WERI-Rb-1 (cell line): ENCODE measurements around the gene SART3.
"Not testable (repeated sequence)": the region's sequence is repeated elsewhere in the genome, so short reads cannot be mapped to it uniquely, and the experiment has no call there.

ENCODE experiments used
- DNase-seq: peaks from one replicate; pipeline ENCODE4 v3.0.0-alpha.2; 2020
- H3K27ac ChIP-seq: fragments of 250-450 bp; sonication (Bioruptor Pico); 2 replicates; pipeline ENCODE4 v1.5.1; 2020; ENCODE audit warnings: mild to moderate bottlenecking, moderate library complexity
- H3K27me3 ChIP-seq: fragments of 250-450 bp; sonication (Bioruptor Pico); 2 replicates; pipeline ENCODE4 v1.5.1; 2021; ENCODE audit warnings: mild to moderate bottlenecking, low read depth, moderate library complexity; ENCODE audit not compliant: insufficient read depth, severe bottlenecking
- H3K36me3 ChIP-seq: fragments of 250-450 bp; sonication (Bioruptor Pico); 2 replicates; pipeline ENCODE4 v1.5.1; 2020; ENCODE audit warnings: mild to moderate bottlenecking, moderate library complexity
- H3K4me3 ChIP-seq: 2 replicates; pipeline ENCODE4 v1.5.1; 2011; ENCODE audit warnings: low read depth, mild to moderate bottlenecking, control low read depth, low read length
- H3K9me3 ChIP-seq: fragments of 250-450 bp; sonication (Bioruptor Pico); 2 replicates; pipeline ENCODE4 v1.5.1; 2021; ENCODE audit warnings: mild to moderate bottlenecking, moderate library complexity; ENCODE audit not compliant: severe bottlenecking
- TF ChIP-seq, protein P1 (sequence below): IDR thresholded peaks from 2 replicates; pipeline ENCODE4 v1.5.1; 2011; ENCODE audit warnings: low read depth, mild to moderate bottlenecking, control low read depth, inconsistent platforms, low read length

SART3 gene

DNA sequence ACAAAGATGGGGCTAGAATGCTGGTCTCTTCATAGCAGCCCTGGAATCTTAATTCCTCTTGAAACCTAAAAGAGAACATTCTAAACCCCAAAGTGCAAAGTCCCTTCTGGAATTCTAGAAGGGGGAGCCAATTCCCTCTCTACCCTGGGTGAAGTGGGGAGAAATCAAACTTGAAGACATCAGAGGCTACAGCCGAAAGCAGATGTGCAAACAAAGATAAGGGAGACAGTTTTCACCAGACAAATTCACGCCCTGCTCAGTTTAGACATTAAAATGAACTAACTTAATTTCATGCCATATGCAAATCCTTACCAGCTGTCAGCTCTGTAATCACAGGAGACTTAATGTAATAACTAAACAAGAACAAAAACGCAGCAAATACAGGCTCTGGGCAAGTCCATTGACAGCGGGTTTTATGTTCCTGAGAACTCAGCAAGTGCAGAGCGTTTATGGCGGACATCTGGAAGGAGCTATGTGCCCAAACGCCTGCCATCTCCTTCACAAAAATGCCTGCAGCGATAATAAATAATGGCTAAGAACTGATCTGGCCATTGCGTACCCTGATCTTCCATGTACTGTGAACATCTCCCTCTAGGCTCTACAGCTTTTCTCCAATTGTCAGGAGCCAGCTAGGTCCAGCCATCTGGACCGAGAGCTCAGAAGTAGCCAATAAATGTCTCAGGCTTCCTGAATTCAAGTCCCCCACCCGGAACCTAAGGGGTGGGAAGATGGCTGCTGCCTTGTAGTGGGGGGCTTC is 65.0 kb downstream of the SART3 start:
- DNase-seq, result no peak
- TF ChIP-seq, protein P1, sequence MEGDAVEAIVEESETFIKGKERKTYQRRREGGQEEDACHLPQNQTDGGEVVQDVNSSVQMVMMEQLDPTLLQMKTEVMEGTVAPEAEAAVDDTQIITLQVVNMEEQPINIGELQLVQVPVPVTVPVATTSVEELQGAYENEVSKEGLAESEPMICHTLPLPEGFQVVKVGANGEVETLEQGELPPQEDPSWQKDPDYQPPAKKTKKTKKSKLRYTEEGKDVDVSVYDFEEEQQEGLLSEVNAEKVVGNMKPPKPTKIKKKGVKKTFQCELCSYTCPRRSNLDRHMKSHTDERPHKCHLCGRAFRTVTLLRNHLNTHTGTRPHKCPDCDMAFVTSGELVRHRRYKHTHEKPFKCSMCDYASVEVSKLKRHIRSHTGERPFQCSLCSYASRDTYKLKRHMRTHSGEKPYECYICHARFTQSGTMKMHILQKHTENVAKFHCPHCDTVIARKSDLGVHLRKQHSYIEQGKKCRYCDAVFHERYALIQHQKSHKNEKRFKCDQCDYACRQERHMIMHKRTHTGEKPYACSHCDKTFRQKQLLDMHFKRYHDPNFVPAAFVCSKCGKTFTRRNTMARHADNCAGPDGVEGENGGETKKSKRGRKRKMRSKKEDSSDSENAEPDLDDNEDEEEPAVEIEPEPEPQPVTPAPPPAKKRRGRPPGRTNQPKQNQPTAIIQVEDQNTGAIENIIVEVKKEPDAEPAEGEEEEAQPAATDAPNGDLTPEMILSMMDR, result no peak
- H3K27ac ChIP-seq, result no peak overlapping the region
- no peak overlapping the region for H3K4me3 ChIP-seq
- H3K36me3 ChIP-seq, result no peaks in the 10 kb centered on the region
- no peaks in the 10 kb centered on the region for H3K9me3 ChIP-seq
- peaks cover 31% of the 10 kb centered on the region for H3K27me3 ChIP-seq

DNA sequence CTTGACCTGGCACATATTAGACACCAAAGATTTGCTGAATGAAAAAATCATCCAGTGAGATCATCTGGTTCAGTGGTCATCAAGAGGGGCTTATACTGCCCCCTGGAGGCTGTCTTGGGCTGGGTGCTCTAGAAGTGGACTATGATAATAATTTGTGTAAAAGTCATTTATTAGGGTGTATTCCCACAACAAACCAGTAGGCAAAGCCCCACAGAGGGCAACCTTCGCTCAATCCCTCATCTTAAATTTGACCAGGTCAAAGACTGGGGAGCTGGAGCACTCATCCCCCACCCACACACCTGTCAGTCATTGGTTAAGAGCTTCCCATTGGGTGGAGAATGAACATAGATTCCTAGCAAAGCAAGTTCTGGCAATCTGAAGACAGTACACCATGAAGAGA is 65.9 kb downstream of the SART3 start:
- TF ChIP-seq, protein P1, result peak; percentile 53
- H3K4me3 ChIP-seq, result no peak overlapping the region
- H3K9me3 ChIP-seq, result no peaks in the 10 kb centered on the region
- DNase-seq, result peak; percentile 52
- H3K36me3 ChIP-seq, result no peaks in the 10 kb centered on the region
- peaks cover 27% of the 10 kb centered on the region for H3K27me3 ChIP-seq
- no peak overlapping the region for H3K27ac ChIP-seq

DNA sequence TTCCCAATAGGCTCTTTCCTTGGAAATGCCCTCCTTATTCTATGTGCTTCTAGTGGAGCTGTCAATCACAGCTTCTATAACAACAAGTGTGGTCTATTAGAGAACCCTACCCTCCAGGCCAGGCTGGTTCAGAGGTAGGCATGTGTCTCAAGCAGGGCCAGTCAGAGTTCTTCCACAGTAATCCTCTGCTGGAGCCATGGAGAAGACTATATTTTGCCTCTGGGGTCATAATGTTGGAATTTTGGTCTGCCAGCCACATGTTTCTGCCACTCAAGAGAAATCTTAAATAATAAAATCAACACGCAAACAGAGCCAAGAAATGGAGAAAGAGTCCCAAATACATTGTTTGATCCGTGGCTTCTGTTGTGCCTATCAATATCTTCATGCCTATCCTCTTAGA is 69.7 kb downstream of the SART3 start:
- TF ChIP-seq, protein P1, result no peak
- Histone ChIP-seq H3K27ac (no peak overlapping the region), H3K4me3 (no peak overlapping the region), H3K27me3 (peaks cover 19% of the 10 kb centered on the region), H3K36me3 (no peaks in the 10 kb centered on the region), H3K9me3 (no peaks in the 10 kb centered on the region)
- no peak for DNase-seq

GRCh38 chr12:108487029-108487428 is 73.9 kb downstream of the SART3 start:
- not testable (repeated sequence) for DNase-seq, H3K27ac ChIP-seq, H3K27me3 ChIP-seq, H3K36me3 ChIP-seq, H3K9me3 ChIP-seq, H3K4me3 ChIP-seq

DNA sequence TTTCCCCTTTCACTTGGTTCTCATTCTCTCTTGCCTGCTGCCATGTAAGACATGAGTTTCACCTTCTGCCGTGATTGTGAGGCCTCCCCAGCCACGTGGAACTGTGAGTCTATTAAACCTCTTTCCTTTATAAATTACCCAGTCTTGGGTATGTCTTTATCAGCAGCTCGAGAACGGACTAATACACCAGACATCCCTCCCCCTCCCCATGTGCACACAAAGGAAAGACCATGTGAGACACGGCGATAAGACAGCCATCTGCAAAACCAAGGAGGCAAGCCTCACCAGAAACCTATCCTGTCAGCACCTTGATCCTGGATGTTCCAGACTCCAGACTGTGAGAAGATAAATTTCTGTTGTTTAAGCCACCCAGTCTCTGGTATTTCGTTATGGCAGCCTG is 75.6 kb downstream of the SART3 start:
- not testable (repeated sequence) for H3K9me3 ChIP-seq, H3K27ac ChIP-seq, H3K36me3 ChIP-seq, H3K4me3 ChIP-seq, DNase-seq, H3K27me3 ChIP-seq

GRCh38 chr12:108484845-108485244 is 76.1 kb downstream of the SART3 start:
- H3K9me3 ChIP-seq, result no peaks in the 10 kb centered on the region
- TF ChIP-seq, protein P1, result no peak
- DNase-seq, result no peak
- no peak overlapping the region for H3K4me3 ChIP-seq
- peaks cover 13% of the 10 kb centered on the region for H3K27me3 ChIP-seq
- H3K36me3 ChIP-seq, result no peaks in the 10 kb centered on the region
- H3K27ac ChIP-seq, result no peak overlapping the region

GRCh38 chr12:108484431-108484830 is 76.5 kb downstream of the SART3 start:
- no peaks in the 10 kb centered on the region for H3K9me3 ChIP-seq
- no peak overlapping the region for H3K27ac ChIP-seq
- TF ChIP-seq, protein P1, result no peak
- no peak overlapping the region for H3K4me3 ChIP-seq
- no peaks in the 10 kb centered on the region for H3K36me3 ChIP-seq
- no peak for DNase-seq
- peaks cover 13% of the 10 kb centered on the region for H3K27me3 ChIP-seq
